Duodenal mucosa (tissue), 2 donors: ENCODE results near the gene KATNB1.

Source experiments
- H3K27ac ChIP-seq: one replicate; pipeline ENCODE4 v1.7.0; 2013; ENCODE audit warnings: low read depth, low read length
- H3K27me3 ChIP-seq, 2 donors: one replicate each; pipeline ENCODE4 v1.7.0; 2013; ENCODE audit warnings: low read length in 2 of 2, control low read depth in 1 of 2; ENCODE audit not compliant: insufficient read depth in 2 of 2, control insufficient read depth in 1 of 2
- H3K36me3 ChIP-seq, 2 donors: one replicate each; pipeline ENCODE4 v1.7.0; 2013; ENCODE audit warnings: low read length in 2 of 2, control low read depth in 1 of 2; ENCODE audit not compliant: insufficient read depth in 2 of 2, control insufficient read depth in 1 of 2
- H3K4me1 ChIP-seq, 2 donors: one replicate each; pipeline ENCODE4 v1.7.0; 2013; ENCODE audit warnings: low read length in 2 of 2, control low read depth in 1 of 2; ENCODE audit not compliant: insufficient read depth in 2 of 2, control insufficient read depth in 1 of 2
- H3K4me3 ChIP-seq, 2 donors: one replicate each; pipeline ENCODE4 v1.7.0; 2013; ENCODE audit warnings: low read length in 2 of 2, low read depth in 1 of 2
- H3K9ac ChIP-seq, 2 donors: one replicate each; pipeline ENCODE4 v1.7.0; 2013; ENCODE audit warnings: low read length in 2 of 2, low read depth in 1 of 2
- H3K9me3 ChIP-seq, 2 donors: one replicate each; pipeline ENCODE4 v1.7.0; 2013; ENCODE audit warnings: low read length in 2 of 2, control low read depth in 1 of 2; ENCODE audit not compliant: control insufficient read depth in 1 of 2

KATNB1 gene

GRCh38 chr16:57755726-57756423 lies 20.3 kb downstream of the KATNB1 start:
- Histone ChIP-seq H3K4me1 (peaks cover 0 to 4% of the 10 kb centered on the region in 2 donors), H3K27ac (no peak overlapping the region), H3K36me3 (peaks cover 0 to 47% of the 10 kb centered on the region in 2 donors), H3K9me3 (no peaks in the 10 kb centered on the region), H3K4me3 (no peak overlapping the region), H3K27me3 (no peaks in the 10 kb centered on the region), H3K9ac (no peak overlapping the region)

- Histone ChIP-seq H3K4me3 (no peak overlapping the region), H3K4me1 (peaks cover 0 to 4% of the 10 kb centered on the region in 2 donors), H3K27ac (no peak overlapping the region), H3K9ac (no peak overlapping the region), H3K36me3 (peaks cover 0 to 45% of the 10 kb centered on the region in 2 donors), H3K27me3 (no peaks in the 10 kb centered on the region), H3K9me3 (no peaks in the 10 kb centered on the region)
These were observed 21.1 kb downstream of the KATNB1 start for GRCh38 chr16:57756424-57757325.

- no peak overlapping the region for H3K9ac ChIP-seq
- H3K4me1 ChIP-seq, result peaks cover 0 to 4% of the 10 kb centered on the region in 2 donors
- no peak overlapping the region for H3K4me3 ChIP-seq
- no peak overlapping the region for H3K27ac ChIP-seq
- H3K9me3 ChIP-seq, result no peaks in the 10 kb centered on the region
- peaks cover 0 to 38% of the 10 kb centered on the region in 2 donors for H3K36me3 ChIP-seq
- H3K27me3 ChIP-seq, result no peaks in the 10 kb centered on the region
These were observed 21.8 kb downstream of the KATNB1 start for GRCh38 chr16:57757326-57757786.

GRCh38 chr16:57757883-57758282 lies 22.3 kb downstream of the KATNB1 start:
- no peaks in the 10 kb centered on the region for H3K27me3 ChIP-seq
- peaks cover 0 to 4% of the 10 kb centered on the region in 2 donors for H3K4me1 ChIP-seq
- H3K36me3 ChIP-seq, result peaks cover 0 to 36% of the 10 kb centered on the region in 2 donors
- no peak overlapping the region for H3K9ac ChIP-seq
- no peak overlapping the region for H3K4me3 ChIP-seq
- no peaks in the 10 kb centered on the region for H3K9me3 ChIP-seq
- H3K27ac ChIP-seq, result no peak overlapping the region

- Histone ChIP-seq H3K4me3 (no peak overlapping the region), H3K9ac (no peak overlapping the region), H3K9me3 (no peaks in the 10 kb centered on the region), H3K27me3 (no peaks in the 10 kb centered on the region), H3K36me3 (peaks cover 0 to 34% of the 10 kb centered on the region in 2 donors), H3K27ac (no peak overlapping the region), H3K4me1 (peaks cover 0 to 4% of the 10 kb centered on the region in 2 donors)
These were observed 23.0 kb downstream of the KATNB1 start for GRCh38 chr16:57758331-57759117.

GRCh38 chr16:57759131-57759530 lies 23.6 kb downstream of the KATNB1 start:
- Histone ChIP-seq H3K9ac (no peak overlapping the region), H3K27me3 (no peaks in the 10 kb centered on the region), H3K4me3 (no peak overlapping the region), H3K9me3 (no peaks in the 10 kb centered on the region), H3K36me3 (peaks cover 0 to 29% of the 10 kb centered on the region in 2 donors), H3K27ac (no peak overlapping the region), H3K4me1 (peaks cover 0 to 4% of the 10 kb centered on the region in 2 donors)

- Histone ChIP-seq H3K27ac (no peak overlapping the region), H3K4me1 (peaks cover 0 to 4% of the 10 kb centered on the region in 2 donors), H3K27me3 (no peaks in the 10 kb centered on the region), H3K9me3 (no peaks in the 10 kb centered on the region), H3K36me3 (peaks cover 0 to 28% of the 10 kb centered on the region in 2 donors), H3K4me3 (no peak overlapping the region), H3K9ac (no peak overlapping the region)
These were observed 24.2 kb downstream of the KATNB1 start for GRCh38 chr16:57759541-57760356.

GRCh38 chr16:57760357-57761160 lies 25.0 kb downstream of the KATNB1 start:
- peaks cover 0 to 20% of the 10 kb centered on the region in 2 donors for H3K36me3 ChIP-seq
- H3K9me3 ChIP-seq, result no peaks in the 10 kb centered on the region

GRCh38 chr16:57761301-57761700 lies 25.7 kb downstream of the KATNB1 start:
- no peak overlapping the region for H3K27ac ChIP-seq
- no peaks in the 10 kb centered on the region for H3K27me3 ChIP-seq
- H3K9ac ChIP-seq, result no peak overlapping the region
- no peaks in the 10 kb centered on the region for H3K9me3 ChIP-seq
- H3K4me3 ChIP-seq, result no peak overlapping the region
- peaks cover 0 to 4% of the 10 kb centered on the region in 2 donors for H3K4me1 ChIP-seq
- H3K36me3 ChIP-seq, result peaks cover 0 to 18% of the 10 kb centered on the region in 2 donors

More at GRCh38 chr16:57760357-57761160, 25.0 kb downstream of the KATNB1 start:
- H3K27ac ChIP-seq, result no peak overlapping the region
- no peak overlapping the region for H3K9ac ChIP-seq
- no peak overlapping the region for H3K4me3 ChIP-seq
- no peaks in the 10 kb centered on the region for H3K27me3 ChIP-seq
- peaks cover 0 to 4% of the 10 kb centered on the region in 2 donors for H3K4me1 ChIP-seq
